ENCODE results near the gene FRS2.
"Not testable (repeated sequence)": the region's sequence is repeated elsewhere in the genome, so short reads cannot be mapped to it uniquely, and the experiment has no call there.

The FRS2 gene

DNA sequence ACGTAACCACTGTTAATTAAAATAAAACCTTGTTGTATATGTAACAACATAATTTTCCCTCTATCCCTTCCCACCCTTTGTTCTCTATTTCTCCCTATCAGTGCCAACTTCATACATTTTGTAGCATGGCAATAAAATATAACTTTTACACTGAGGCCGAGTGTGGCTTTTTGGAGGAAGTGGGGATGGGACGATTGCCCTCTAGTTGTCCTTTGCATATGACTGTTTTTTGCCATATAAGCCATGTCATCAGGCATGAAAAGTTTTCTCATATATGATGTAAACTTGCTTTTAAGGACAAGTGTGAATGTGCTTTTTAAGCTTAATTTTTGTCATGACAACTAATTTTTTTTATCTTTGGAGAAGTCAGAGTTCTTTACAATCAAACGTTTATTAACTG is 108.8 kb downstream of the FRS2 start:
- DNase-seq (ENCODE audit: low read depth in 2 of 2), result no peak

- no peak for DNase-seq (ENCODE audit: low read depth in 2 of 2)
Observed at GRCh38 chr12:69580074-69580473, 109.9 kb downstream of the FRS2 start.

- no peak for DNase-seq (ENCODE audit: low read depth in 2 of 2)
Observed at GRCh38 chr12:69583203-69583602, 113.0 kb downstream of the FRS2 start.

DNA sequence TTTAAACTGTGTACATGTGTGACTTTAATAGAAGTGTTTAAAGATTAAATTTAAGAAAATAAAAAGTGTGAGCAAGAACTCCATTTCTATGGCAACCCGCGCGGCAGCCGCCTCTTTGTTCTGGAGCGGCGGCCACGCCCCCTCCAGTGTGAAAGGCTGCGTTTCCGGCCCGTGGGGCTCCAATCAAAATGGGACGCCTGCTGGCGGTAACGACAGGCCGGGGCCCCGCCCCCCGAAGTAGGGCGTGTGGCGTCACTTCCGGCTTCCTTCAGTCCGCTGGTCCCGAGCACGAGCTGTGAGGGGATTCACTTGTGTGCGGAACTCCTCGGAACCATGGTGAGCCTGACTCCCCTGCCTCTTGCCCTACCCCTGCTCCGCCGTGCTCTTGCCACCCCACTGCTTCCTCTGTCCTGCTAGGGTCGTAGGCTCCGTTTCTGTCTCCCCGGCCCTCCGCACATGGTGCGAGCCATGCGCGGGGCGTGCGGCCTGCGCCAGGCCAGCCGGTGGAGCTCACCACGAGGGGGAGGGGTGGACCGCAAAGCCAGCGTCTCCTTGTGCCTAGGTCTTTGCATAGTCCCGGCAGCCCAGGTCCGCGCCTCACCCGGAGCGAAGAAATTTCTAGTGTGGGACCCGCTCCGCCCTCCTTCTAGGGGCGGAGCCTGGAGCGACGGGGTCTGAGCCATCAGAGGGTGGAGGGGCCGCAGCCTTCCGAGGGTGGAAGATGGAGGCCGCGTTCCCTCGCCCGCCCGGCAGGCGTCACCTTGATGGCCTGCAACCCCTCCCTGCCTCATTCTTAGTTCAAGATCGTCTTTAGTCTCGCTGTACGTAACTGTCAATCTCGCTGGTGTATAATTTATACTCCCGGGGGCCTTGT is 115.2 kb downstream of the FRS2 start, which contains the start of gene CCT2:
CCT2 (plus strand) TSS at position 271 of the 874 bp plus-strand sequence; CDS start at position 334, 63 bp downstream.
- peak; percentile 92 to 95 for DNase-seq (ENCODE audit: low read depth in 2 of 2)

- DNase-seq (ENCODE audit: low read depth in 2 of 2), result no peak
Observed at GRCh38 chr12:69588527-69588926, 118.3 kb downstream of the FRS2 start.

DNA sequence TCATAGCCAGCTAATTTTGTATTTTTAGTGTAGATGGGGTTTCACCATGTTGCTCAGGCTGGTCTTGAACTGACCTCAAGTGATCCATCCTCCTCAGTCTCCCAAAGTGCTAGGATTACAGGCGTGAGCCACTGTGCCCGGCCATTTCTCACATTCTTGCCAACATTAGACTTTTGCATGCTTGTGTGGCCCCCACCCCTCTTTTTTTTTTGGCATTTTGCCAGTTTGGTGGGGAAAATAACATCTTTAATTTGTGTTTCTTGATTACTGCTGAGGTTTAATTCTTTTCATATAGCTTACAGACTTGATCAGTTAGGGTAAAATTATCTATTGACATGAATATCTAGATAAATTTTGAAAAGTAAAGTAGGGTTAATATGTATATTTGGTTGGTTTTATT is 118.9 kb downstream of the FRS2 start:
- no peak for DNase-seq (ENCODE audit: low read depth in 2 of 2)

- no peak for DNase-seq (ENCODE audit: low read depth in 2 of 2)
Observed at GRCh38 chr12:69595689-69596088, 125.5 kb downstream of the FRS2 start.

DNA sequence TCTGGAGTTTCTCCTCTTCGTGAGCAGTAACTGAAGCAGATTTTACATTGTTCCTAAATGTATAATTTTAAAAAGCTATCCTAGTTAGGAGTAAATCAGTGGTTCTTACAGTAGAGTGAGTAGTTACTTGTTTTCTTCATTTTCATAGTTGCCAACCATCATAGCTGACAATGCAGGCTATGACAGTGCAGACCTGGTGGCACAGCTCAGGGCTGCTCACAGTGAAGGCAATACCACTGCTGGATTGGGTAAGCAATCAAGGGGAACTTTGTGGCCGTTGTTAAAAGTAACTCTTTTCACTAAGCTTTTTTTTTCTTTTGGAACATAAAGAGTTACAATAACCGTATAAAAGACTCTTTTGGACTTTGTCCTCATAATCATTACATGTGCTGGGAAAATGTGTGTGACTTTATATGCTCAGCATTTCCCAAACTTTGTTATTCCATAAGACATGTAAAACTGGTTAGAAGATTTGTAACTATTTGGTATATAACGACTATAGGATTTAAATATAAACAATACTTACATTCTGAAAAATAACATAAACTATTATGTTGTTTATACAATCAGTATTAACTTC is 128.1 kb downstream of the FRS2 start:
- no peak for DNase-seq (ENCODE audit: low read depth in 2 of 2)

- no peak for DNase-seq (ENCODE audit: low read depth in 2 of 2)
Observed at GRCh38 chr12:69600804-69601203, 130.6 kb downstream of the FRS2 start.

GRCh38 chr12:69601962-69602685 is 131.9 kb downstream of the FRS2 start:
- DNase-seq (ENCODE audit: low read depth in 2 of 2), result no peak

- DNase-seq (ENCODE audit: low read depth in 2 of 2), result no peak
Observed at GRCh38 chr12:69602954-69603353, 132.8 kb downstream of the FRS2 start.

DNA sequence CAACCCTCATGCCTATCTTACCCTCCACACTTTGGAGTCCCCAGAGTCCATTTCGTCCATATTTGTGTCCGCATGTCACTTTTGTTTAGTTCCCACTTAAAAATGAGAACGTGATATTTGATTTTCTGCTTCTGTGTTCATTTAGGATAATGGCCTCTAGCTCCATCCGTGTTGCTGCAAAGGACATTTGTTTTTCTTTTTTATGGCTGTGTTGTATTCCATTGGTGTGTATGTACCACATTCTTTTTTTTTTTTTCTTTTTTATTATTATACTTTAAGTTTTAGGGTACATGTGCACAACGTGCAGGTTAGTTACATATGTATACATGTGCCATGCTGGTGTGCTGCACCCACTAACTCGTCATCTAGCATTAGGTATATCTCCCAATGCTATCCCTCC is 133.4 kb downstream of the FRS2 start:
- DNase-seq (ENCODE audit: low read depth in 2 of 2), result not testable (repeated sequence)

- DNase-seq (ENCODE audit: low read depth in 2 of 2), result not testable (repeated sequence)
Observed at GRCh38 chr12:69604275-69604674, 134.1 kb downstream of the FRS2 start.

GRCh38 chr12:69608114-69608513 is 137.9 kb downstream of the FRS2 start:
- DNase-seq (ENCODE audit: low read depth in 2 of 2), result no peak

DNA sequence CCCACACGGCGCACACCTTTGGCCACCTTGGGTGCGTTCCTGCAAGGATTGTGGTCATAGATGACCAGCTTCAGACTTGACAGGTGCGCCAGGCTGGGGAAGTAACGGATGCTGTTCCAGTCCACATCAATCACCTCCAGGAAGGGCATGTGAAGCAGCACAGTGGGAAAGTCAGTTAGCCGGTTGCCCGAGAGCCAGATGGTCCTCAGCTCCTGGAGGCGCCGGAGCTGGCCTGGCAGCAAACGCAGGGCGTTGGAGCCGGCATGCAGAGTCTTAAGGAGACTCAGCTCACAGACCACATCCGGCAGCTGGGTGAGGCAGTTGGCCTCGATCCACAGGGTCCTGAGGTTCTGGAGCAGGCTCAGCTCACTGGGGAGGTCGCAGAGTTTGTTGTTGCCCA is 139.9 kb downstream of the FRS2 start:
- no peak for DNase-seq (ENCODE audit: low read depth in 2 of 2)

DNA sequence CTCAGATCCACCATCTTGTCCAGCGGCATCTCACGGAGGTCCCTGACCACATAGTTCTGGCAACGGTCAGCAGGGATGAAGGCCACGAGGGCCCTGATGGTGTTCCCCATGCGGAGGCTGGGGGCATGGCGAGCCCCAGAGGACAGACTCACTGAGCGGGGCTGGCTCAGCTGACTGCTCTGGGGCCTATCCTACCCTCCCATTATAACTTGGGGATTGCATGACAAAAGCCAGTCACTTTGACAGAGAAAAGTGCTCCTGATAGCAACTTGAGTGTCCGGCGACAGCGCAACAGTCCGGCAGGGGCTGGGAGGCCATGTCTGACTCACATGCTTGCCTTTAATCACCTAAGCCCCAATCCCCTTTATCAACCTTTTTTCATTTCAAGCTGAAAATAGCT is 140.5 kb downstream of the FRS2 start, which contains the start of gene LRRC10:
LRRC10 (minus strand) TSS at position 179 of the 400 bp plus-strand sequence; CDS start at position 110, 69 bp downstream.
- no peak for DNase-seq (ENCODE audit: low read depth in 2 of 2)

GRCh38 chr12:69613351-69613750 is 143.2 kb downstream of the FRS2 start:
- no peak for DNase-seq (ENCODE audit: low read depth in 2 of 2)

- DNase-seq (ENCODE audit: low read depth in 2 of 2), result no peak
Observed at GRCh38 chr12:69616025-69616424, 145.8 kb downstream of the FRS2 start.

DNA sequence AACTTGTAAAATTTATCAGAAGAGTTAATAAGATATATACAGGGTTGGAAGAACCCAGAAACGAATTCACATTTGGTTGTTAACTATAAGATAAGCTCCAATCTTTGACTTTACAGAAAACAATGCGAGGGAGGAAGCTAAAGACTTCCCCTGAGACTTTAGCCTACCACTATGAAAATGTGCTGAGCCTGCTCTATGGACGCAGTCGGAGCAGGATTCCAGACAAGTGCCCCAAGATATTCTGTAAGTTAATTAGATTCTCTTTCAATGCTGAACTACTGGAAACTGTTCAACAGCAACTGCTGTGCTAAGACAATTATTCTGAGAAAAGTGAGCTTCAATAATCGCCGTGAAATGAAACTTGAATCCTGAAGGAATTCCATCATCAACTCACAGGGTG is 148.9 kb downstream of the FRS2 start:
- no peak for DNase-seq (ENCODE audit: low read depth in 2 of 2)

- DNase-seq (ENCODE audit: low read depth in 2 of 2), result no peak
Observed at GRCh38 chr12:69620077-69620476, 149.9 kb downstream of the FRS2 start.

DNA sequence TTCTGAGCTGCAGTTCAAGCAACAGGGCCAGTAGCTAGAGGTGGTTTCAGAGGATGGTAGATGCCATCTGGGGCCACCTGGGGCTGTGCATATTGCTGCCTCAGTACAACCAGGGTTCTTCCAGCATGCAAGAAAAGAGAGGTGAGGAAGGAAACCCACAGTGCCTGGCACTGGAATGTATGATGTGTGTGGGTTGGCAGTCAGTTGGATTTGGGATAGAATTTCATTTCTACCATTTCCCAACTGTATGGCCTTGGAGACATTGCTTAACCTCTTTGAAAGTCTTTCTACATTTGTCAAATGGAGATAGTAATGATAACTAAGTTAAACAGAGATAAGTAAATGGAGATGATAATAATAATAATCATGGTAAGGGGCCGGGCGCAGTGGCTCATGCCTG is 150.7 kb downstream of the FRS2 start:
- DNase-seq (ENCODE audit: low read depth in 2 of 2), result no peak

DNA sequence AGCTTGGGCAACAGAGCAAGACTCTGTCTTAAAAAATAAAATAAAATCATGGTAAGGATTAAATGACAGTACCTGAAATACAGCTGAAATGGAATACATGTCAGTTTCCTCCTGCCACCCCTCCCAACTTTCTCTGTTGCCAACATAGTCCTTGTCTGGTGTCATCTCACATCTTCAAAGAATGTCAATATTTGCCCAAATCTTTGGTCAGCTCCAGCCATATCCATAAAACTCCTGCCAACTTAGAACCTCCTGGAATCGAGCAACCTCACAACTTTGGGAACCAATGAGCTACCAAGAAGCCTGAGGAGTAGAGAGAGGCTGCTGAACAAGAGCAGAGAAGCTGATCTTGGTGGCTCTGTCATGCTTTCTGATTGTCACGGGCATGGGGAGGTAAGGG is 151.4 kb downstream of the FRS2 start:
- DNase-seq (ENCODE audit: low read depth in 2 of 2), result no peak

Data from stimulated activated CD4-positive, alpha-beta T cell treated with anti-CD3 and anti-CD28 coated beads, Interleukin-4, amount 100 ng/mL, for 48 hours (primary cell).